HepG2 (cell line): ENCODE data around the gene F13B. TPM values are rescaled to one million over a fixed set of nuclear protein-coding genes. Genes with fewer than 3 reads are reported as not detected.

Experiments
- ATAC-seq: fragments of 200-7000 bp; cut with Tn5 transposase; 3 replicates; pipeline ENCODE4 v1.9.1; 2020; ENCODE audit warnings: mild to moderate bottlenecking, moderate library complexity
- BruUV-seq: library from RNA; stranded (reverse); fragments of 400-500 nt; replicated peaks from 2 replicates; lab custom pipeline; 2021; lab: Mats Ljungman, UMichigan
- CTCF ChIA-PET: fragments of 300-600 bp; formaldehyde crosslinking; extraction: SDS; loops from one replicate; lab custom pipeline; 2021; ENCODE audit warnings: low total read pairs, inconsistent platforms, low intra/inter-chr PET ratio; lab: Yijun Ruan, JAX
- POLR2A ChIA-PET: fragments of 350-600 bp; sonication (Branson Sonifier 250); formaldehyde crosslinking; loops from one replicate; lab custom pipeline; 2020; ENCODE audit warnings: antibody characterized with exemption, inconsistent platforms; lab: Yijun Ruan, JAX
- DNase-seq: peaks from one replicate; pipeline ENCODE4 v3.0.0-alpha.2; 2015; ENCODE audit warnings: low spot score
- FAIRE-seq: peaks from 3 replicates; lab custom pipeline; 2011; peaks lifted over from hg19 to GRCh38; lab: Jason Lieb, UNC
- H2AFZ ChIP-seq: one replicate; pipeline ENCODE4 v1.6.1; 2011; ENCODE audit warnings: low read length, inconsistent platforms
- H3K27ac ChIP-seq: fragments of 300-600 bp; 3 replicates; pipeline ENCODE4 v1.8.0; 2011; ENCODE audit warnings: mixed run types, mild to moderate bottlenecking, mixed read lengths, low read length, inconsistent platforms; ENCODE audit not compliant: insufficient read depth; ENCODE audit errors: extremely low read length
- H3K27me3 ChIP-seq, 2 experiments: fragments of 200-600 bp in 1 of 2; 2 replicates in 1 of 2; 3 replicates in 1 of 2; pipeline versions ENCODE4 v1.6.0 to v1.8.0; 2011; ENCODE audit warnings: low read length in 2 of 2, mild to moderate bottlenecking in 2 of 2, moderate library complexity in 2 of 2, inconsistent platforms in 1 of 2; ENCODE audit not compliant: insufficient read depth in 2 of 2, control insufficient read depth in 1 of 2
- H3K36me3 ChIP-seq, 2 experiments: fragments of 200-600 bp in 1 of 2; replicated peaks in 1 of 2; 2 replicates in 1 of 2; 3 replicates in 1 of 2; pipeline versions ENCODE4 v1.5.1 to v1.8.0; 2011; ENCODE audit warnings: low read length in 2 of 2, inconsistent platforms in 1 of 2; ENCODE audit not compliant: insufficient read depth in 2 of 2, control insufficient read depth in 1 of 2
- H3K4me1 ChIP-seq: 2 replicates; pipeline ENCODE4 v1.5.1; 2012; ENCODE audit warnings: low read length, inconsistent platforms; ENCODE audit not compliant: insufficient read depth
- H3K4me2 ChIP-seq: 2 replicates; pipeline ENCODE4 v1.6.0; 2011; ENCODE audit warnings: low read depth, low read length, inconsistent platforms
- H3K4me3 ChIP-seq, 3 experiments: fragments of 200-600 bp in 1 of 3; sonication (generic), shearing (Covaris generic) in 1 of 3; replicated peaks in 1 of 3; 2 replicates each; pipeline ENCODE4 v1.5.1; 2011 to 2016; ENCODE audit warnings: low read length in 3 of 3, inconsistent platforms in 2 of 3, low read depth in 2 of 3, mild to moderate bottlenecking in 2 of 3, control low read depth in 1 of 3, mixed read lengths in 1 of 3; ENCODE audit not compliant: insufficient read depth in 1 of 3
- H3K79me2 ChIP-seq: one replicate; pipeline ENCODE4 v1.6.1; 2011; ENCODE audit warnings: low read length, inconsistent platforms; ENCODE audit not compliant: insufficient read depth
- H3K9ac ChIP-seq: 2 replicates; pipeline ENCODE4 v1.6.0; 2011; ENCODE audit warnings: mild to moderate bottlenecking, low read depth, low read length, inconsistent platforms; ENCODE audit not compliant: insufficient read depth
- H3K9me3 ChIP-seq: 2 replicates; pipeline ENCODE4 v1.5.1; 2012; ENCODE audit warnings: mild to moderate bottlenecking, low read length
- H4K20me1 ChIP-seq: 2 replicates; pipeline ENCODE4 v1.6.0; 2011; ENCODE audit warnings: inconsistent platforms, mild to moderate bottlenecking, low read length, moderate library complexity; ENCODE audit not compliant: insufficient read depth
- CEBPB ChIP-seq: IDR thresholded peaks from 2 replicates; pipeline ENCODE4 v1.6.1; 2011; ENCODE audit warnings: low read depth, low read length, improper control_type of control experiment, borderline replicate concordance
- MAFF ChIP-seq: IDR thresholded peaks from 2 replicates; pipeline ENCODE4 v1.6.1; 2011; ENCODE audit warnings: low read depth, low read length, improper control_type of control experiment
- MAFK ChIP-seq, 2 experiments: IDR thresholded peaks in 1 of 2; conservative IDR thresholded peaks in 1 of 2; 2 replicates each; pipeline ENCODE4 v1.6.1; 2011; ENCODE audit warnings: improper control_type of control experiment in 2 of 2, low read length in 2 of 2
- NFE2L2 ChIP-seq: fragments of 150-350 bp; IDR thresholded peaks from 2 replicates; pipeline ENCODE4 v1.6.1; 2014; ENCODE audit warnings: low read length
- SETDB1 ChIP-seq: sonication (generic); formaldehyde crosslinking; IDR thresholded peaks from 2 replicates; pipeline ENCODE4 v1.5.1; 2020; ENCODE audit warnings: missing genetic modification reagents, mild to moderate bottlenecking, borderline replicate concordance
- TBX3 ChIP-seq: fragments of 450-650 bp; IDR thresholded peaks from 2 replicates; pipeline ENCODE4 v1.6.1; 2017; ENCODE audit warnings: antibody characterized with exemption, mild to moderate bottlenecking, inconsistent platforms, borderline replicate concordance
- WGBS: methylation state at CpG from one replicate; pipeline ENCODE4 v1.1.6; 2017; ENCODE audit warnings: low lambda C conversion rate; 5-methylcytosine and 5-hydroxymethylcytosine counted together
- in situ Hi-C: cut with HindIII; loops from 2 replicates; pipeline ENCODE4 v1.10.0; 2017; ENCODE audit warnings: low pct_unique_long_range_greater_than_20kb; ENCODE audit not compliant: extremely low pct_ligation_motif_present
- intact Hi-C: fragments of 100-400 bp; cut with micrococcal nuclease; formaldehyde crosslinking; loops from one replicate; pipeline ENCODE4 v1.10.0; 2022; ENCODE audit not compliant: unreplicated experiment
- polyA plus RNA-seq, 8 experiments: library from polyadenylated mRNA; depleted of rRNA in 3 of 8; stranded (reverse) in 7 of 8; unstranded in 1 of 8; fragments of >200 nt; fragmentation: Illumina TruSeq in 4 of 8; extraction: Trizol in 4 of 8; gene quantifications; 2 replicates each; pipeline versions ENCODE4 v1.2.1 to v1.2.3, GENCODE V29; 2011 to 2016; ENCODE audit warnings: low read depth in 4 of 8, missing spikeins in 1 of 8, mixed read lengths in 1 of 8; ENCODE audit not compliant: insufficient read depth in 1 of 8
- total RNA-seq, 5 experiments: library from RNA; depleted of rRNA; stranded (reverse); fragments of >200 nt; fragmentation: Illumina TruSeq; extraction: Trizol; gene quantifications; 2 replicates each; pipeline ENCODE4 v1.2.3, GENCODE V29; 2016; ENCODE audit warnings: low read depth in 1 of 5

F13B gene
- total and polyA plus RNA-seq, 2 of the 13 experiments (the other 11 are each of a cell fraction or from before 2014, with no cell fraction given) = 0.41 to 2.7 TPM

DNA sequence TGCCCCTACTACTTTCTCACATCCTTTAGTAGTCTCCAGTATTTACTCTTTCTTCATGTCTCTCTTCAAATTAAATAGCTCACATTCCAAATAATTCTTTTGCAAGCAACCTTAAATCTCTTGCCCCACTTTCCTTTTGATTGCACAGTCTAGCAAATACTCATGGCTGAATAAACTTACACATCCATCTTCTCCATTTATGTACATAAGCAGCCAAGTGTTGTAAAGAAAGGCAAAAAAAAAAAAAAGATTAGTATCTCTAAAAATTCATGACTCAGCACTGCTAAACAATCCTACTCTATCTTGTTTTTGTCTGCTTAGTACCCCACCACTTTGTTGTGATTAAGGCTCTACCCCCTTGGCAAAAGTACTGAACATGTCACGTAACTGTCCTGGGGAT is 42.6 kb downstream of the F13B start:
- Histone ChIP-seq H2AFZ (no peak overlapping the region), H3K27ac (no peak overlapping the region), H3K4me3 (no peak overlapping the region), H3K79me2 (no peaks in the 10 kb centered on the region), H3K4me1 (peaks cover 10% of the 10 kb centered on the region; the same call in 1 of the 2 replicates), H3K36me3 (no peaks in the 10 kb centered on the region), H3K4me2 (no peak overlapping the region), H3K27me3 (no peaks in the 10 kb centered on the region), H3K9ac (no peak overlapping the region), H3K9me3 (no peaks in the 10 kb centered on the region), H4K20me1 (no peaks in the 10 kb centered on the region)
- in situ Hi-C loops (no loop called here), intact Hi-C loops (no loop called here)
- TF ChIP-seq MAFF (peak; percentile 89), NFE2L2 (peak; percentile 51; the same call in 1 of the 2 replicates), MAFK (conservative IDR thresholded peaks at IDR 0.05 in 1 of 2, IDR thresholded peaks at IDR 0.05 in 1 of 2; ENCODE audit: low read length in 2 of 2) (peak; percentile 90 to 92), TBX3 (no peak)
- POLR2A ChIA-PET = no interaction called here
- ATAC-seq (no peak; the same call in 2 of the 3 replicates), FAIRE-seq (no peak), DNase-seq (peak; percentile 46)
- BruUV-seq = no TSS peak
- WGBS = 37% methylated on average over 1 of the region's 1 CpG
- CTCF ChIA-PET = no interaction called here

DNA sequence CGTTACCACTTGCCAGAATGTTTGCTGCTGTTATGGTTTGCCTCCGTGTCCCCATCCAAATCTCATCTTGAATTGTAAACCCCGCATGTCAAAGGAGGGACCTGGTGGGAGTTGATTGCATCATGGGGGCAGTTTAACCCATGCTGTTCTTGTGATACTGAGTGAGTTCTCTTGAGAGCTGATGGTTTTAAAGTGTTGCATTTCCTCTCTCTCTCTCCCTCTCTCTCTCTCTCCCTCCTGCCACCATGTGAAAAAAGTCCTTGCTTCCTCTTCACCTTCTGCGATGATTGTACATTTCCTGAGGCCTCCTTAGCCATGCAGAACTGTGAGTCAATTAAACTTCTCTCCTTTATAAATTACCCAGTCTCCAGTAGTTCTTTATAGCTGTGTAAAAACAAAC is 45.3 kb downstream of the F13B start:
- no peak overlapping the region for H3K9ac ChIP-seq
- no peak overlapping the region for H3K27ac ChIP-seq
- peaks cover 10% of the 10 kb centered on the region; the same call in 1 of the 2 replicates for H3K4me1 ChIP-seq
- intact Hi-C loops = no loop called here
- no peaks in the 10 kb centered on the region for H4K20me1 ChIP-seq
- H3K4me3 ChIP-seq = no peak overlapping the region
- DNase-seq (no peak), FAIRE-seq (no peak), ATAC-seq (no peak)
- H3K36me3 ChIP-seq = no peaks in the 10 kb centered on the region
- H2AFZ ChIP-seq = no peak overlapping the region
- H3K9me3 ChIP-seq = no peaks in the 10 kb centered on the region
- ChIA-PET POLR2A (no interaction called here), CTCF (no interaction called here)
- no peaks in the 10 kb centered on the region for H3K79me2 ChIP-seq
- TF ChIP-seq CEBPB (peak; percentile 3; the same call in 1 of the 2 replicates), SETDB1 (CRISPR knock-in tag) (no peak)
- no peaks in the 10 kb centered on the region for H3K27me3 ChIP-seq
- 43% methylated on average over 4 of the region's 4 CpGs for WGBS
- no peak overlapping the region for H3K4me2 ChIP-seq
- in situ Hi-C loops = no loop called here
- no TSS peak for BruUV-seq
